Midbrain (tissue), 1 donor: ENCODE results near the gene HINFP.
A peak's percentile ranks its signal among the peaks of the same experiment; 100 is the strongest.
"Not testable (repeated sequence)": the region's sequence is repeated elsewhere in the genome, so short reads cannot be mapped to it uniquely, and the experiment has no call there.

Source experiments
- DNase-seq: peaks from one replicate; lab custom pipeline; 2025; lab: John Stamatoyannopoulos, UW

Gene HINFP

DNA sequence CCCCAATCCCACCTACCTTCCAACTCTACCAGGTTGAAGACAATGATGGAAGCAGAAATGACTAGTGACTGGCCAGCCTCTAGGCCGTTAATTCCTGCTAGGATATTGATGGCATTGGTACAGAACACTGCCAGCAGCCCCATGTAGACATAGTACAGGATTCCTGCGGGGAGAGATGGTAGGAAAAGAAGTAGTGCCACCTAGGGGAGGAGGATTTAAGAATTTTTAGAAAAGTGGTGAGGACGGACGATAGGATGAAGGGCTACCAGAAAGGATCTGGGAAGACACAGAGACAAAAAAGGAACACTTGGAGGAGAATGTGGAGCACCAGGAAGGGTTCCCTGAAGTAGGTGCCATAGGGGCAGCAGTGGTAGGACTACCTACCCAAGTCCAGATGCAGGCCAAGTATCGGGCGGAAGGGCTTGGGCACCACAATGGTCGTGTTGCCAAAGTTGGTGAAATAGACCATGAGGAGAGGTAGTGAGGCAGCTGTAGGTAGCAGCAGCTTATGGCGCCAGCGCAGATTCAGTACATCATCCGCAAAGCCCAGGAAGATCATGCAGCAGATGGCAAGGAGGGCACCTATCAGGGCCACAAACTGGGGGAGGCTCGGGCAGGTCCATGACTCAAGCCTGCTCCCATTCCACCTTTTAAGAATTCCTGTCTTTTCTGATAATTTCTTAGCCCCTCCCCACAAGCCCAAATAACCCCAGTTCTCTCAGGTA, 21.0 kb upstream of the HINFP start:
- no peak for DNase-seq

DNA sequence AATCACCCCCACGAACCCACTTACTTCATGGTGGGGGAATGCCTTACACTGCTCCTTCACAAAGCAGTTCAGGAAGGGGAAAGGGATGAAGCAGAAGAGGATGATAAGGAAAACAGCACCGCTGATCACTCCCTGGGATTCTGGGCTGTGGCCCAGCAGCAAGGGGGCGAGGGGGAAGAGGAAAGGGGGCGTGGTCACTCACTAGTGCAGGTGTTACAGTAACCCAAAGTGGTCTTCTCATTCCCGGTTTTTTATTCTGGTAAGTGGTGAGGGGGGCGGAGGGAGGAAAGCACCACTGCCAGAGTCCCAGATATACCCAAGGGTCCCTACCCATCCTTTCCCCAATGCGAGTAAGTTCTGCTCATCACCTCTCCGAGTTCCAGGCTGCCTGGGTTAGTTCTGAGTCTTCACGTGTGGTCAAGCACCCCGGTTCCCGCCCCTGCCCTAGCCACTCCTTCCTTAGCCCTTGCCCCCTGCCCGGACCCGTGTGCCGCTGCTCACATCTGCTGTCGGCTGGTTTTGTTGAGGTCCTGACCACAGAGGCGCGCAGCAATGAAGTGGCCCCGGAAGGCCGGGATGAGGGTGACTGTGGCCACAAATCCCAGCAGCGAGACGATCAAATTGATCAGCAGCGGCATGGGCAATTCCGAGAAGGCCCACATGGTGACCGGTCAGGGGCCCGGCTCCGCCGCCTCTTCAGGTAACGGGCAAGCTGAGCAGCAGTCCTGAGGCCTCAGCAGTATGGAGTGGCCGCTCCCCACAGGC, 20.2 kb upstream of the HINFP start:
- DNase-seq = no peak

DNA sequence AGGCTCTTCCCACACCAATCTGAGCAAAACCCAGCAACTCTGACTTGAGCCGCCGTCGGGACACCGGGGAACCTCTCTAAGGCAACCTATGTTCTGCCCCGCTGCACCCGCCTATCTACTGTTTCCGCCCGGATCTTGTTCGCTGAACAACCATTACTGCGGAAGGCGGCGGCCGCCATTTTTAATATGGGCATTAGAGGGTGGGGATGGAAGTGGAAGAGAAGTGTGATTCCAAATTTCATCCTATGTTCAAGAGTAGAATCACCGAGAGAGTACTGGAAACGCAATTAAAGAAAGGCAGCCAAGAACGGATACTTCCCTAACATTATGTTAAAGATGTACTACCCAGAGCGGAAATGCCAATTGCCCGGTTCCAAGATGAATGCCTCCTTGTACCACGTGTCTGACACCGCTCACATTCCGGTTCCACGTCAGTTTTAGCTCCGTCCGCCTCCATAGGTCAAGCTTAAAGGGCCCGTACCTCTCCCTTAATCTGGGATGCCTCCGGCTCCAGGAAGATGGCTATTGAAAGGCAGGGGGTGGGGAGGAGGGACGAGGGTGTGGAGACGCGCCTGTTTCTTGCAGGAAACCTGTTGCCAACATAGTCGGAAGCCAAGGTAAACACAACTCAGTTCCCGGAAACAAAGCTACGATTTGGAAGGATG, 19.5 kb upstream of the HINFP start, which contains the start of gene DPAGT1:
Gene DPAGT1 (minus strand): TSS at position 95 of the 665 bp plus-strand sequence. CDS start 198 bp downstream, outside the sequence.
- DNase-seq = peak; percentile 97

DNA sequence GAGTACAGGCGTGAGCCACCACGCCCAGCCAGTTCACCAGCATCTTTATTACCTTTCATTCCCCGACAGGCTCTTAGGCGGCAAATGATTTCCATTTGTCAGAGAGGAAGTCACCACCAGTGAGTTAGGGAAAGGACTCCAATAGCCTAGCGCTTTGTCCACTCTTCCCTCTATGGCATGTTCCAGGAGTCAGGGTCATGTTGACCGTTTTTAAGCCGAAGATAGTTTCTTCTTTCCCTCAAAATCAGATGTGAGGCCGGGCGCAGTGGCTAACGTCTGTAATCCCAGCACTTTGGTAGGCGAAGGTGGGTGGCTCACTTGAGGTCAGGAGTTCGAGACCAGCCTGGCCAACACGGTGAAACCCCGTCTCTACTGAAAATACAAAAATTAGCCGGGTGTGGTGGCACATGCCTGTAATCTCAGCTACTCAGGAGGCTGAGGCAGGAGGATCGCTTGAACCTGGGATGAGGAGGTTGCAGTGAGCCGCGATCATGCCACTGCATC, 18.2 kb upstream of the HINFP start:
- not testable (repeated sequence) for DNase-seq

DNA sequence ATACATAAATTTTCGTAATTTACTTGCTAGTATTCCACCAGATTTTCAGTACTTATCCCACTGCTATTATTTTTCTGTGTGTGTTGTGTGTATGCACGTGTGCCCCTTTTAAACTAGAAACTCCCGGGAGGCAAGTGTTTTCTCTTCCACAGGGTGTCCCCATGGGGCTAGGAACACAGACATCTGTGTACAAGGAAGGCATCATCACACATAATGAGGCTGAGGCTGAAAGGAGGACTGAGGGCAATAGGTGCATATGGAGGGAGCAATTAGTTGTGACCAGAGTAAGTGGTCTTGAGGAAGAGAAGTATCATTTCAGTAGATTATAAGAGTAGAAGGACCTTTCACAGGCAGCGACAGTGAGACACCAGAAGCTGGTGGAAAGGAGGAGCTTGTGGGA, 17.6 kb upstream of the HINFP start:
- no peak for DNase-seq

DNA sequence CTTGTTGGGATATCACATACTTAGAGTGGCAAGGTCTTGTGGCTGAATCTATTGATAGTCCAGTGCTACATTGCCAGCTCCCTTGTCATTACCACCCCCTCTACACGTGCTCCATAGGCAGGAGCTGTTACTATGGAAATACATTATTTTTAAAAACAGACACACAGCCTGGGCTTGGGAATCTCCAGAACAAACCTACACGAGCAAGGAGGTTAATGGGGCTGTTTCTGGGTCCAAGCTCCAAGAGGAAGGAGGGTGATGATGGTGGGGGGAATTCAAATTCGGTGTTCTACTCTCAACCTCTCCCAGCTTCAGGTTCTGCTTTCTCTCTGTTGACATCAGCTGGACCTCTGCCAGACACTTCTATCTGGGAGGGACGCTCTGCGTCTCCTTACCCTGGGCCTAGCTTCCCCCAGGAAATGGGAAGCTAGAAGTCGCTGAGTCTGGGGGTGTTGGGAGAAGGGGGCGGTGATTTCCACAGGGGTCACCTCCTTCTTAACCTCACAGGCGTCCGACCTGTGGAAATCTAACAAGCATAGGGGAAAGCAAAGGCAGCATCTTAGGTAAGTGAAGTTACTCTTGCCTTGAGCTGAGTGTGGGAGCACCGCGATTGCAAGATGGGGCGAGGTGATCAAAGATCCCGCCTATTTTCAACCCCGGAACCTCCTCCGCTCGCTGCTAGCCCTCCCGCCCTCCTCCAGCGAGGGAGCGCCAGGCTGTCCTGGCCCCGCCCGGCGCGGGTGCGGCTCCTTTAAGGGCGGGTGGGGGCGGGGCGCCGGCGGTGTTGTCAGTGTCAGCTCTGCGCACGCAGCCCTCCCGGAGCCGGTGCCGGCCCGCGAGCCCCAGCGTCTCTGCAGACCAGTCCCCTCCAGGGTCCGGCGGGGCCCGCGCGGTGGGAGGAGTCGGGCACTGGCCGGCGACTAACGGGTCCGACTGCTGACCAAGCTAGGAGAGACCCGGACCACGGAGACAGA, 14.5 kb upstream of the HINFP start, which contains the start of gene C2CD2L:
Gene C2CD2L (plus strand): TSS at position 781 of the 974 bp plus-strand sequence. CDS start 398 bp downstream, outside the sequence.
- DNase-seq = peak; percentile 87

DNA sequence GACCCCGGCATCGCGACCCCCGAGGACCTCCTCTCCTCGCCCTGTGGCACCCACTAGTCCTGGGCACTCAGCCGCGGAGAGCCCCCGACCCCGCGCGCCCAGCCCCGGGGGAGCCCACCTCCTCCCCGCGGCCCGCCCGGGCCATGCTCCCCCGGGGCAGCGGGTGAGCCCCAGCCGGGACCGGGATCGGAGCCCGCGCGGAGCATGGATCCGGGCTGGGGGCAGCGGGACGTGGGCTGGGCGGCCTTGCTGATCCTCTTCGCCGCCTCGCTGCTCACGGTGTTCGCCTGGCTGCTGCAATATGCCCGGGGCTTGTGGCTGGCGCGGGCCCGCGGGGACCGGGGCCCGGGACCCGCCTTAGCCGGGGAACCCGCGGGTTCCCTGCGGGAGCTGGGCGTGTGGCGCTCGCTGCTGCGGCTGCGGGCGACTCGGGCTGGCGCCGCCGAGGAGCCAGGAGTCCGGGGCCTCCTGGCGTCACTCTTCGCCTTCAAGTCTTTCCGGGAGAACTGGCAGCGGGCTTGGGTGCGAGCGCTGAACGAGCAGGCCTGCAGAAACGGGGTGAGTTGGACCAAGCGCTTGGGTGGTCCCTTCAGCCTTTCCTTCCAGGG, 13.7 kb upstream of the HINFP start:
- DNase-seq = no peak

DNA sequence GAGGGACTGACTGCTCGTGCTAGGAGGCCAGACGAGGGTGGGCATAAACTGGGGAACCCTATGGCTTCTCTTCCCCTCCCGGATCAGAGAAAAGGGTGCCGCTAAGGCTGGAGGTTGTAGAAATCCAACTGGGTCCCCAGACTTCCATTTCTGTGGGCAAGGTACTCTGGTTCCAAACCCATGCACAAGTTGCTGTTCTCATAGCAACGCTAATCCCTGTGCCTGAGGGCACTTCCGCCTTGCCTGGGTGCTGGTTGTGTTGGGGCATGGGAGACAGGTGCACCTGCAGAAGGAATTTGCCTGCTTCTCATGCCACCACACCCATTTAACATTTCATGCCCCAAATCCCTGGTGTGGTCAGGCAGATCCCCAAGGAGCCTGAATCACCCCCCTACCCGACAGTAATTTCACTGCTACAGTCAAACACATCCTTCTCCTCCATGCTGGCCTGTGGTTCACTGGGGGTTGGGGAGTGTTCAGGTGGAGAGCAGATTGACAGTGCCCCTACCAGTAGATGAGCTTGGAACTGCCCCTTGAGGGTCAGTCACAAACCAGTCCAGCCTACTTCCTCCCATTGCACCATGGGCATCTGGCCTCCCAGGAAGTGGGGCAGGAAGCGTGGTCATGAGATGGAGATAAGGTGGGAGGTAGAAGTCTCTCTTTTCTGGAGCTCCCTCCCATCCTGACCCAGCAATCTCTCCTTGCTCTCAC, 13.1 kb upstream of the HINFP start:
- peak; percentile 11 for DNase-seq

DNA sequence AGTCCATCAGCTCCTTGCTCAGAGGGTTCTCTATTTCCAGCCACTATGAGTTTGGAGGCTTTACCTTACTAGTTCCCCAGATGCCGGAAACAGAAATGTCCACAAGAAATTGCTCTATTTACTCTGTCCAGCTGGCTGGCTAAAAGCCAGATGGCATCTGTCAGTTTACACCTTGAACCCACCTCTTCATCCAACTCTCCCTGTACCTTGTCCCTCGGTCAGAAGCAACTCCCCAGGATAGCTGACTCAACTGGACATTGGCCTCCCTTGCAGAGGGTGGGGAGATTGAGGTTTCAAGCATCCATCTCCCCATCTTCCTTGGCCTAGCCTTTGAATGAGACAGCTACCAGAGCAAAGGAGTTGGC, 12.5 kb upstream of the HINFP start:
- DNase-seq = no peak

DNA sequence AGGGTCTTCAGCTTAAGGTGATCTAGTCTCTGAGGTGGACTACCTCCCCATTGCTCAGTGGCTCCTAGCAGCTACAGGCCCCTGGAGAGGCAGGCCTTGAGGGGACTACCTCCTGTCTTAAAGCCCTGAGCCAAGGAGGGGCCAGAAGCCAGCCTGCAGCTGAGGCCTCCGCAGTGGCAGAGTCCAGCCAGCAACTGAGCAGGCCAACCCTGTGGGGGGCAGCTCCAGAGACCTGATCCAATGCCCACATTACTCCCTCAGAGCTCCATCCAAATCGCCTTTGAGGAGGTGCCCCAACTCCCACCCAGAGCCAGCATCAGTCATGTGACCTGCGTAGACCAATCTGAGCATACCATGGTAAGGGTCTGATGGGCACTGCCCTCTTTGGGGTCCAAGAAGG, 11.5 kb upstream of the HINFP start:
- DNase-seq = no peak

DNA sequence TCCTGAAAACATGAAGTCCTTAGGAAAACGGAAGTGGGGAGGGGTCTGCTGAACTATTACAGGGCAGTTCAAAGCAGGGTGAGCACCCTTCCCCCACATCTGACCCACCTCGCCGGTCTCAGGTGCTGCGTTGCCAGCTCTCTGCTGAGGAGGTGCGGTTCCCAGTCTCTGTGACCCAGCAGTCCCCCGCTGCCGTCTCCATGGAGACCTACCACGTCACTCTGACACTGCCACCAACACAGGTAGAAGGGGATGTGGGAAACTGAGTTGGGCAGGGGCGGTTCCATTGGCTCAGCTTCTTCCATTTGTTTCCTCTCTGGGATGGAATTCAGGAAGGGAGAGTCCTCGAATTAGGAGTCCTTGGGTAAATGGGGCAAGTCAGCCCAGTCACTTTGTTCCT, 10.9 kb upstream of the HINFP start:
- DNase-seq = no peak

DNA sequence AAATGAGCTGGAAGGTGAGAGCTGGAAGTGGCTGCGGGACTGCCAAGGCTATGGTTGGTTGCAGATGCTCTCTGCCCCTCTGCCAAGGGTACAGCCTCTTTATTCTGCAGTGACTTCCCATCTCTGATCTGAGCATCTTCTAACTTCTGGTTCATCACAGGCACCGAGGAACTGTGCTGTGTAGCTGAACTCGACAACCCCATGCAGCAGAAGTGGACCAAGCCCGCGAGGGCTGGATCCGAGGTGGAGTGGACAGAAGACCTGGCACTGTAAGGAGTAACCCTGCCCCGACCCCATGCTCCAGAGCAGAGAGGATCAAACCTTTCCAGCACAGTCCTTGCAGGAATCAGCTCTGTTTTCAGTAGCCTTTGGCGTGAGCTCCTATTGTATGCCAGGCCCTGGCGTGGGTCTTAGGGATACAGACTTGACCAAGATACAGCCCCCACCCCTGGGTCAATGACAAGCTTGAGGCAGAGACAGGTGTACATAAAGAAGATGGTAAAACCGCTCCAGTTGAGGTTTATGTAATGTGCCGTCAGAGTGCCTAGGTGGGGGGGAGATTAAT, 9.9 kb upstream of the HINFP start:
- no peak for DNase-seq

DNA sequence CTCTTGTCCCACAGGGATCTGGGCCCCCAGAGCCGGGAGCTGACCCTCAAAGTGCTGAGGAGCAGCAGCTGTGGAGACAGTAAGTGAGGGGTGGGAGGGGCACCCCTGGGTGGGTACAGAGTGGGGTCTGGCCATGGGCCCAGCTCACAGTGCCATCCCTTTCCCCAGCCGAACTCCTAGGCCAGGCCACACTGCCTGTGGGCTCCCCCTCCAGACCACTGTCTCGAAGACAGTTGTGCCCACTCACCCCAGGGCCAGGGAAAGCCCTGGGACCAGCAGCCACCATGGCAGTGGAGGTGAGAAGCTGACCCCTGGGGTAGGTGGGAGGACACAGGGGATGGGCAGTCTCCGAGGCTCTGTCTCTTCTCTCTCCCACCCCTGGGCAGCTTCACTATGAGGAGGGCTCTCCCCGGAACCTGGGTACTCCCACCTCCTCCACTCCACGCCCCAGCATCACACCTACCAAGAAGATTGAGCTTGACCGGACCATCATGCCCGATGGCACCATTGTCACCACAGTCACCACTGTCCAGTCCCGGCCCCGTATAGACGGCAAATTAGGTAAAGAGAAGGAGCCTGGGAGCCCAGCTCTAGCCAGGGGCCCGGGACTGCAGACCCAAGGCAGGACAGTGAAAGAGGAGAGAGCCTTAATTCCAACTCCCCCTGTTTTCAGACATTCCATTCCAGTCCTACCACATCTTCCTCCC, 8.9 kb upstream of the HINFP start:
- no peak for DNase-seq

DNA sequence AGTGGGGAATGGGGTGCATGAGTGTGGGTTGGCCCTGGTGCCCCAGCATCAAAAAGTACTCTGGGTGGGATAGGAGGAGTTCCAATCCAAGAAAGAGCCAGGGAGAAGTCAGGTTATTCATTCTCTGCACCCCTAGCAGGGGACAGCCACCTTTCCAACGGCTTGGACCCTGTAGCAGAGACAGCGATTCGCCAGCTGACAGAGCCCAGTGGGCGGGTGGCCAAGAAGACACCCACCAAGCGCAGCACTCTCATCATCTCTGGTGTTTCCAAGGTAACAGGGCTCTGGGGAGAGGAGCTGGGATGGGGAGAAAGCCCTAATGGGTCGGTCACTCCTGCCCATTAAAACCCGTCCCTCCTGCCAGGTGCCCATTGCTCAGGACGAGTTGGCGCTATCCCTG, 7.7 kb upstream of the HINFP start:
- DNase-seq = no peak

DNA sequence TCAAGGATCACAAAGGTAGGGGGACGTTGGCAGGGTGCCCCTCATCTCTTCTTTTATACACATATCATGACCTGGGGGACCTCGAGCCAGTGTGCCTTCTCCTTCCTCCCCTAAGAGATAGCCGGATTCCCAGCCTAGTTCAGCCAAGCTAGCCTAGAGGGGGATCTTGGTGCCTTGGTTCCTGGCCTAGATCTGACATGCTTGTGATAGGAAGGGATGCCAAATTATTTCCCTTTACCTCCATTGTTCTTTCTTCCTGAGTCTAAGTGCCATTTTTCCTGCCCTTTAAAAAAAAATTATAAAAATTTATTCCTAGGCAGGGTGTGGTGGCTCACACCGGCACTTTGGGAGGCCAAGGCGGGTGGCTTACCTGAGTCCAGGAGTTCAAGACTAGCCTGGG, 7.0 kb upstream of the HINFP start:
- DNase-seq = no peak

DNA sequence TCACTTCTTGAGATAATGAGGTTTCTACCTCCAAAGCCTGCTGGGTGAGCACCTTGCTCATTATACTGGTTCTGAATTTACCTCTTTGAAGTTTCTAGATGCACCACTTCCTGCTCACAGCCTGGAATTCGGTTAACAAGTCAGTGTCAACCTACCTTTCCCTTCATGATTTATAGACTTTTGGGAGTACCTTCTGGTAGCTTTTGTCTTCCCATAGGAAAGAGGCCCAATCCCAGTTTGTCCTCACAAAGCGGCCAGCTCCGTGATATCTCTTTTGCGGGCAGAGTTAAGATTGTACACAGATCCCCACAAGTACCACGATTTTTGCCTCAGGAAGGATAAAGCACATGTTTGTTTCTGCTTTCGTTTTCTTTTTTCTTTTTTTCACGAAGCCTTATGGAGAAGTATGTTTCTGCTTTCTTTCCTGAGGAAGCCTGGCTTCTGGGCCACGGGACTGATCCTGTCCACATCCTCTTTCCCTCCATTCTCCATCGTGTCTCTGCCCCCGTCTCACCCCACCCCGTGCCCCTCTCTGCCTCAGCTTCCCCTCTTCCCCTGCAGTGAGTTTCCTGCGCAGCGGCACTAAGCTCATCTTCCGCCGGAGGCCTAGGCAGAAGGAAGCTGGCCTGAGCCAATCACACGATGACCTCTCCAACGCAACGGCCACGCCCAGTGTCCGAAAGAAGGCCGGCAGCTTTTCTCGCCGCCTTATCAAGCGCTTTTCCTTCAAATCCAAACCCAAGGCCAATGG, 5.7 kb upstream of the HINFP start:
- peak; percentile 10 for DNase-seq

DNA sequence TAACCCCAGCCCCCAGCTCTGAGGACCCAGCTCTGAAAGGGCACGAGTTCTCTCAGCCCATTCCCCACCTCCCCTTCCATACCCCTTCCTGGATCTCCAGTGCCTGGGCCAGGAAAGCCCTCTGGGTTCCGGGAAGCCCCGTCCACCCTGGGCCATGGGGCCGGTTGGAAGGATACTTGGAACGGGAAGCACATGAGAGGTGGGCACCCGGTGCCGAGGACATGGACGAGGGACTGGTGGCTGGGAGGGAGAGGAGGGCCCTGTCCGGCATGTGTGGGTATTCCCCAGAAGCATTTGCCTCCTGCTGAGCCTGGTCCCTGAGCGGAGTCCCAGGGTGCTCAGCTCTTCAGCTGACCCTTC, 5.2 kb upstream of the HINFP start:
- DNase-seq = no peak

DNA sequence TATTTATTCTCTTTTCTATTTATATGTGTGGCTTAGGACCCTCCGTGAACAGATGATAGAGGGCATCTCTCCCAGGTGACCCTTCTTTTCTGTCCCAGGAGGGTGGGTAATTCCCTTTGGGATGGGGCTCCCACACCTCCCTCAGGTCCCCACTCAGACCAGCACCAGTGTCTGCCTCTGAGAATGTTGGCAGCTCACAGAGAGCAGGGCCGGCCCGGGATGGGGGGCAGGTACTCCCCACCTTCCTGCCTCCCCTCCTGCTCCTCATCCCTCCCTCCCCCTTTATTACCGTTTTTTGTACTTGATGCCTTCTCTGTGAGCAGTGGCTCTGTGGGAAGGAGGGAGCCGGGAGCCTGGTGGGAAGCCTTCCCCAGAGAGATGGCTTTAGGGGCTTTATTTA, 4.8 kb upstream of the HINFP start:
- DNase-seq = no peak
